Chondrocyte (in vitro differentiated cells): ENCODE measurements around the gene SMURF2. TPM values are rescaled to one million over a fixed set of nuclear protein-coding genes. Genes with fewer than 3 reads are reported as not detected.

Source experiments
- DNase-seq: peaks from one replicate; pipeline ENCODE4 v3.0.0; 2021; ENCODE audit warnings: mixed read lengths, low spot score
- H3K27ac Mint-ChIP-seq: one replicate; pipeline ENCODE4 v1.8.0; 2021; ENCODE audit warnings: mild to moderate bottlenecking, moderate library complexity, mixed read lengths; ENCODE audit not compliant: unreplicated experiment
- H3K27me3 Mint-ChIP-seq: 2 replicates; pipeline ENCODE4 v1.8.0; 2021; ENCODE audit warnings: low read depth, mixed read lengths
- H3K36me3 Mint-ChIP-seq: 2 replicates; pipeline ENCODE4 v1.8.0; 2021; ENCODE audit warnings: low read depth, mixed read lengths
- H3K4me1 Mint-ChIP-seq: 2 replicates; pipeline ENCODE4 v1.8.0; 2021; ENCODE audit warnings: low read depth, mild to moderate bottlenecking, mixed read lengths
- H3K4me3 Mint-ChIP-seq: one replicate; pipeline ENCODE4 v1.8.0; 2021; ENCODE audit warnings: mild to moderate bottlenecking, moderate library complexity, mixed read lengths; ENCODE audit not compliant: unreplicated experiment
- H3K9me3 Mint-ChIP-seq: 2 replicates; pipeline ENCODE4 v1.8.0; 2021; ENCODE audit warnings: low read depth, mixed read lengths
- total RNA-seq: library from RNA; stranded (reverse); gene quantifications from 3 replicates; pipeline ENCODE4 v1.2.1, GENCODE V29; 2021
- TF ChIP-seq, protein P1 (sequence below): fragments of 200-600 bp; sonication (generic); IDR thresholded peaks from 2 replicates; pipeline ENCODE4 v1.5.0; 2021; ENCODE audit warnings: antibody characterized with exemption, mild to moderate bottlenecking, moderate library complexity

The SMURF2 gene
- total RNA-seq, 1 donor from 2014 or later, result 36.2 TPM

- peak overlapping the region; percentile 83 for H3K27ac Mint-ChIP-seq
- H3K4me3 Mint-ChIP-seq, result peak overlapping the region; percentile 49
- no peak for DNase-seq
- peaks cover 65% of the 10 kb centered on the region for H3K36me3 Mint-ChIP-seq
- peaks cover 72% of the 10 kb centered on the region for H3K4me1 Mint-ChIP-seq
- H3K9me3 Mint-ChIP-seq, result no peaks in the 10 kb centered on the region
- TF ChIP-seq, protein P1, sequence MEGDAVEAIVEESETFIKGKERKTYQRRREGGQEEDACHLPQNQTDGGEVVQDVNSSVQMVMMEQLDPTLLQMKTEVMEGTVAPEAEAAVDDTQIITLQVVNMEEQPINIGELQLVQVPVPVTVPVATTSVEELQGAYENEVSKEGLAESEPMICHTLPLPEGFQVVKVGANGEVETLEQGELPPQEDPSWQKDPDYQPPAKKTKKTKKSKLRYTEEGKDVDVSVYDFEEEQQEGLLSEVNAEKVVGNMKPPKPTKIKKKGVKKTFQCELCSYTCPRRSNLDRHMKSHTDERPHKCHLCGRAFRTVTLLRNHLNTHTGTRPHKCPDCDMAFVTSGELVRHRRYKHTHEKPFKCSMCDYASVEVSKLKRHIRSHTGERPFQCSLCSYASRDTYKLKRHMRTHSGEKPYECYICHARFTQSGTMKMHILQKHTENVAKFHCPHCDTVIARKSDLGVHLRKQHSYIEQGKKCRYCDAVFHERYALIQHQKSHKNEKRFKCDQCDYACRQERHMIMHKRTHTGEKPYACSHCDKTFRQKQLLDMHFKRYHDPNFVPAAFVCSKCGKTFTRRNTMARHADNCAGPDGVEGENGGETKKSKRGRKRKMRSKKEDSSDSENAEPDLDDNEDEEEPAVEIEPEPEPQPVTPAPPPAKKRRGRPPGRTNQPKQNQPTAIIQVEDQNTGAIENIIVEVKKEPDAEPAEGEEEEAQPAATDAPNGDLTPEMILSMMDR, result no peak
- no peaks in the 10 kb centered on the region for H3K27me3 Mint-ChIP-seq
These were observed 158.8 kb downstream of the SMURF2 start for GRCh38 chr17:64503341-64503740.

DNA sequence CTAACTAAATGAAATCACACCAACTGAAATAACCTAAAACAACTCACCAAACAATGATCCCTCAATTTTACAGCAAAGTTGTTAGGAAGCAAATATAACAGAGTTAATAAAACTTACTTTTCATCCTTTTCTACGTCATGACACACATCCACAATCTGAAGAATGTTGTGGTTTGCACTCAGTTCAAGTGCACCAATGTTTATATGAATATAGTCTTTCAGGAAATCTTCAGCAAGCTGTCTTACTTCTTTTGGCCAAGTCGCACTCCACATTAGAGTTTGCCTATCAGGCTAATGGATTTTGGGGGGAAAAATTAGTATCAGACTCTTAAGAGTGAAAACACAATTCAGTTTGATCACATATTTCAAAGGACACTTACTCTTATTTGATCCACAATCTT, 159.3 kb downstream of the SMURF2 start:
- Mint-ChIP-seq H3K27ac (peak overlapping the region; percentile 83), H3K27me3 (no peaks in the 10 kb centered on the region), H3K4me1 (peaks cover 73% of the 10 kb centered on the region), H3K4me3 (peak overlapping the region; percentile 49), H3K36me3 (peaks cover 66% of the 10 kb centered on the region), H3K9me3 (no peaks in the 10 kb centered on the region)
- TF ChIP-seq, protein P1, result no peak
- DNase-seq, result no peak

- peak overlapping the region; percentile 83 for H3K27ac Mint-ChIP-seq
- no peaks in the 10 kb centered on the region for H3K9me3 Mint-ChIP-seq
- peaks cover 66% of the 10 kb centered on the region for H3K36me3 Mint-ChIP-seq
- no peaks in the 10 kb centered on the region for H3K27me3 Mint-ChIP-seq
- H3K4me1 Mint-ChIP-seq, result peaks cover 76% of the 10 kb centered on the region
- no peak for DNase-seq
- H3K4me3 Mint-ChIP-seq, result no peak overlapping the region
- TF ChIP-seq, protein P1, result no peak
These were observed 160.1 kb downstream of the SMURF2 start for GRCh38 chr17:64502021-64502420.

- H3K27me3 Mint-ChIP-seq, result no peaks in the 10 kb centered on the region
- peaks cover 79% of the 10 kb centered on the region for H3K4me1 Mint-ChIP-seq
These were observed 161.0 kb downstream of the SMURF2 start for GRCh38 chr17:64500862-64501765.

DNA sequence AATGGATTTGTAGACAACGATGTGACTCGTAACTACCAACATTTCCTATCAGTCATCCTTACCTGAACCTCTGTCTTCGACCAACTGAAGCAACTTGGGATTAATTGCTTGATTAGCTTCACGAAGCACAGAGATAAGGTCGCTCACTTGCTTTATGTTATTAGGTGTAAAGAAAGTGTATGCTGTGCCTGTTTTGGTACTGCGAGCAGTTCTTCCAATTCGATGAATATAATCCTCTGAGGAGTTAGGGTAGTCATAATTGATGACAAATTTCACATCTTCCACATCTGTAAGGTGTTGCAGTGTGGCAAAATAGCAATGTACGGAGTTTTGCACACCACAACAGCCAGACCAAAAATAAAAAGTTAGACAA, 161.6 kb downstream of the SMURF2 start:
- Mint-ChIP-seq H3K4me1 (peaks cover 86% of the 10 kb centered on the region), H3K27me3 (no peaks in the 10 kb centered on the region), H3K9me3 (no peaks in the 10 kb centered on the region), H3K36me3 (peaks cover 61% of the 10 kb centered on the region), H3K4me3 (no peak overlapping the region), H3K27ac (peak overlapping the region; percentile 83)
- no peak for DNase-seq
- TF ChIP-seq, protein P1, result no peak

More at GRCh38 chr17:64500862-64501765, 161.0 kb downstream of the SMURF2 start:
- H3K4me3 Mint-ChIP-seq, result no peak overlapping the region
- TF ChIP-seq, protein P1, result no peak
- no peak for DNase-seq
- peak overlapping the region; percentile 83 for H3K27ac Mint-ChIP-seq
- H3K36me3 Mint-ChIP-seq, result peaks cover 66% of the 10 kb centered on the region
- H3K9me3 Mint-ChIP-seq, result no peaks in the 10 kb centered on the region
